Neuronal stem cell (in vitro differentiated cells): ENCODE results near the gene CMTM1.
"Not testable (repeated sequence)": the region's sequence is repeated elsewhere in the genome, so short reads cannot be mapped to it uniquely, and the experiment has no call there.

Source experiments
- DNase-seq: peaks from one replicate; pipeline ENCODE4 v3.0.0-alpha.2; 2013; ENCODE audit warnings: low spot score
- H2AFZ ChIP-seq: one replicate; pipeline ENCODE4 v1.6.1; 2013; ENCODE audit warnings: mild to moderate bottlenecking, low read length, inconsistent platforms
- H2AK5ac ChIP-seq: 2 replicates; pipeline ENCODE4 v1.6.1; 2013; ENCODE audit warnings: low read depth, mild to moderate bottlenecking, inconsistent platforms, low read length, moderate library complexity, mixed read lengths
- H2BK120ac ChIP-seq: 2 replicates; pipeline ENCODE4 v1.6.1; 2013; ENCODE audit warnings: low read depth, mild to moderate bottlenecking, inconsistent platforms, low read length, moderate library complexity, mixed read lengths
- H2BK12ac ChIP-seq: one replicate; pipeline ENCODE4 v1.6.1; 2013; ENCODE audit warnings: low read length, inconsistent platforms
- H2BK15ac ChIP-seq: 2 replicates; pipeline ENCODE4 v1.6.1; 2013; ENCODE audit warnings: mild to moderate bottlenecking, low read length, inconsistent platforms, mixed read lengths
- H2BK5ac ChIP-seq: one replicate; pipeline ENCODE4 v1.6.1; 2013; ENCODE audit warnings: inconsistent platforms, mild to moderate bottlenecking, low read length, moderate library complexity
- H3K14ac ChIP-seq: one replicate; pipeline ENCODE4 v1.6.1; 2013; ENCODE audit warnings: low read length, inconsistent platforms
- H3K18ac ChIP-seq: 2 replicates; pipeline ENCODE4 v1.6.1; 2013; ENCODE audit warnings: low read length, inconsistent platforms
- H3K23ac ChIP-seq: 2 replicates; pipeline ENCODE4 v1.6.1; 2013; ENCODE audit warnings: low read depth, mild to moderate bottlenecking, mixed read lengths, low read length, inconsistent platforms; ENCODE audit not compliant: poor library complexity
- H3K27ac ChIP-seq: replicated peaks from 3 replicates; pipeline ENCODE4 v1.5.1; 2013; ENCODE audit warnings: low read length, inconsistent platforms
- H3K27me3 ChIP-seq, 3 experiments: 2 replicates each; pipeline ENCODE4 v1.6.1; 2013; ENCODE audit warnings: low read length in 3 of 3, mild to moderate bottlenecking in 2 of 3, inconsistent platforms in 1 of 3, low read depth in 1 of 3, mixed read lengths in 1 of 3, moderate library complexity in 1 of 3; ENCODE audit not compliant: control insufficient read depth in 3 of 3, insufficient read depth in 3 of 3
- H3K36me3 ChIP-seq, 2 donors: replicated peaks in 1 of 2; 2 replicates each; pipeline ENCODE4 v1.6.1; 2013; ENCODE audit warnings: low read length in 2 of 2; ENCODE audit not compliant: control insufficient read depth in 2 of 2, insufficient read depth in 2 of 2
- H3K4ac ChIP-seq: 2 replicates; pipeline ENCODE4 v1.6.1; 2013; ENCODE audit warnings: inconsistent platforms, mild to moderate bottlenecking, low read length, moderate library complexity
- H3K4me1 ChIP-seq, 2 donors: 1 replicate in 1 of 2; 2 replicates in 1 of 2; pipeline ENCODE4 v1.6.1; 2013; ENCODE audit warnings: low read length in 2 of 2, low read depth in 1 of 2; ENCODE audit not compliant: control insufficient read depth in 2 of 2, insufficient read depth in 1 of 2
- H3K4me2 ChIP-seq: one replicate; pipeline ENCODE4 v1.6.1; 2013; ENCODE audit warnings: mild to moderate bottlenecking, low read length, inconsistent platforms; ENCODE audit not compliant: insufficient read depth, poor library complexity, severe bottlenecking
- H3K4me3 ChIP-seq, 2 donors: 2 replicates each; pipeline ENCODE4 v1.5.1; 2013; ENCODE audit warnings: low read length in 2 of 2, mild to moderate bottlenecking in 2 of 2, inconsistent platforms in 1 of 2, moderate library complexity in 1 of 2
- H3K79me1 ChIP-seq: one replicate; pipeline ENCODE4 v1.6.1; 2013; ENCODE audit warnings: low read depth, mild to moderate bottlenecking, inconsistent platforms, low read length, moderate library complexity
- H3K9ac ChIP-seq: one replicate; pipeline ENCODE4 v1.6.1; 2013; ENCODE audit warnings: mild to moderate bottlenecking, low read depth, low read length, inconsistent platforms; ENCODE audit not compliant: poor library complexity
- H3K9me3 ChIP-seq, 2 donors: replicated peaks in 1 of 2; 2 replicates each; pipeline versions ENCODE3 to v1.6.1; 2013; ENCODE audit warnings: low read length in 2 of 2, mild to moderate bottlenecking in 2 of 2, inconsistent platforms in 1 of 2, low read depth in 1 of 2, mixed read lengths in 1 of 2, moderate library complexity in 1 of 2; ENCODE audit not compliant: control insufficient read depth in 2 of 2, insufficient read depth in 1 of 2
- H4K8ac ChIP-seq: one replicate; pipeline ENCODE4 v1.6.1; 2013; ENCODE audit warnings: low read depth, mild to moderate bottlenecking, inconsistent platforms, low read length, moderate library complexity
- H4K91ac ChIP-seq: one replicate; pipeline ENCODE4 v1.6.1; 2013; ENCODE audit warnings: low read length, low read depth, mild to moderate bottlenecking, inconsistent platforms; ENCODE audit not compliant: poor library complexity
- WGBS, 2 donors: extraction: QIAGEN DNeasy Blood & Tissue Kit; methylation state at CpG; one replicate each; pipeline ENCODE4 v1.1.7; 2013; ENCODE audit warnings: missing lambda C conversion rate in 2 of 2, mixed read lengths in 1 of 2; ENCODE audit not compliant: insufficient read length in 2 of 2, insufficient replicate concordance in 1 of 2; ENCODE audit errors: extremely low coverage in 2 of 2; 5-methylcytosine and 5-hydroxymethylcytosine counted together

Gene CMTM1

GRCh38 chr16:66563574-66564334 lies 2.5 kb upstream of the CMTM1 start:
- Histone ChIP-seq H2BK5ac (no peak overlapping the region), H3K4me1 (no peaks in the 10 kb centered on the region), H3K27me3 (no peaks in the 10 kb centered on the region), H3K14ac (no peak overlapping the region), H3K4me2 (no peak overlapping the region), H2BK12ac (no peak overlapping the region), H4K91ac (no peak overlapping the region), H4K8ac (no peak overlapping the region), H2AFZ (no peak overlapping the region), H3K36me3 (peaks cover 10 to 66% of the 10 kb centered on the region in 2 donors), H2AK5ac (no peak overlapping the region), H3K79me1 (no peaks in the 10 kb centered on the region), H3K9ac (no peak overlapping the region), H3K18ac (no peak overlapping the region), H3K4ac (no peak overlapping the region), H2BK15ac (no peak overlapping the region), H3K27ac (no peak overlapping the region), H3K9me3 (peaks cover 0 to 2% of the 10 kb centered on the region in 2 donors), H2BK120ac (no peak overlapping the region), H3K4me3 (no peak overlapping the region), H3K23ac (no peak overlapping the region)
- DNase-seq, result no peak
- no CpG with 5 or more reads among the region's 2 CpGs for WGBS, 2 donors

- not testable (repeated sequence) for H2BK12ac ChIP-seq, DNase-seq, H3K27ac ChIP-seq, H3K4me3 ChIP-seq, H3K9me3 ChIP-seq, H4K91ac ChIP-seq, H3K4me1 ChIP-seq, H4K8ac ChIP-seq, H2AK5ac ChIP-seq, H3K23ac ChIP-seq, H3K79me1 ChIP-seq, H2BK5ac ChIP-seq, H2AFZ ChIP-seq, H3K4me2 ChIP-seq, H3K4ac ChIP-seq, H2BK15ac ChIP-seq, H3K27me3 ChIP-seq, H2BK120ac ChIP-seq, H3K9ac ChIP-seq, H3K14ac ChIP-seq, H3K18ac ChIP-seq
- H3K36me3 ChIP-seq, result peaks cover 6 to 36% of the 10 kb centered on the region in 2 donors
- WGBS, 2 donors, result no CpG with 5 or more reads among the region's 3 CpGs
Measured at GRCh38 chr16:66567270-66567669, 1.0 kb downstream of the CMTM1 start.

GRCh38 chr16:66568355-66568754 lies 2.1 kb downstream of the CMTM1 start:
- Histone ChIP-seq H2AFZ (no peak overlapping the region), H3K4ac (no peak overlapping the region), H3K18ac (no peak overlapping the region), H2BK15ac (no peak overlapping the region), H2BK12ac (no peak overlapping the region), H3K23ac (no peak overlapping the region), H3K36me3 (peaks cover 6 to 27% of the 10 kb centered on the region in 2 donors), H3K14ac (no peak overlapping the region), H3K27ac (no peak overlapping the region), H3K4me1 (no peaks in the 10 kb centered on the region), H3K9ac (no peak overlapping the region), H3K4me2 (no peak overlapping the region), H4K8ac (no peak overlapping the region), H4K91ac (no peak overlapping the region), H2BK5ac (no peak overlapping the region), H3K79me1 (no peaks in the 10 kb centered on the region), H2BK120ac (no peak overlapping the region), H3K4me3 (no peak overlapping the region), H2AK5ac (no peak overlapping the region), H3K9me3 (peaks cover 0 to 2% of the 10 kb centered on the region in 2 donors), H3K27me3 (no peaks in the 10 kb centered on the region)
- DNase-seq, result no peak
- WGBS, 2 donors, result no CpG with 5 or more reads among the region's 2 CpGs

GRCh38 chr16:66569131-66569530 lies 2.9 kb downstream of the CMTM1 start:
- Histone ChIP-seq H3K79me1 (no peaks in the 10 kb centered on the region), H3K23ac (no peak overlapping the region), H2BK120ac (no peak overlapping the region), H2AK5ac (no peak overlapping the region), H3K9me3 (peaks cover 0 to 2% of the 10 kb centered on the region in 2 donors), H3K4me3 (no peak overlapping the region), H2AFZ (no peak overlapping the region), H3K18ac (no peak overlapping the region), H4K8ac (no peak overlapping the region), H3K4ac (no peak overlapping the region), H3K4me1 (no peaks in the 10 kb centered on the region), H2BK12ac (no peak overlapping the region), H2BK5ac (no peak overlapping the region), H3K14ac (no peak overlapping the region), H3K27ac (no peak overlapping the region), H3K4me2 (no peak overlapping the region), H3K9ac (no peak overlapping the region), H3K36me3 (peaks cover 6 to 23% of the 10 kb centered on the region in 2 donors), H3K27me3 (no peaks in the 10 kb centered on the region), H4K91ac (no peak overlapping the region), H2BK15ac (no peak overlapping the region)
- no CpG with 5 or more reads among the region's 1 CpG for WGBS, 2 donors
- DNase-seq, result no peak
